ENCODE measurements around the gene TNFRSF4. TPM values are rescaled to one million over a fixed set of nuclear protein-coding genes. Genes with fewer than 3 reads are reported as not detected.
A peak's percentile ranks its signal among the peaks of the same experiment; 100 is the strongest.

The TNFRSF4 gene
- polyA plus RNA-seq, 2 of the 4 experiments (the other 2 are of a cell fraction) = not detected

DNA sequence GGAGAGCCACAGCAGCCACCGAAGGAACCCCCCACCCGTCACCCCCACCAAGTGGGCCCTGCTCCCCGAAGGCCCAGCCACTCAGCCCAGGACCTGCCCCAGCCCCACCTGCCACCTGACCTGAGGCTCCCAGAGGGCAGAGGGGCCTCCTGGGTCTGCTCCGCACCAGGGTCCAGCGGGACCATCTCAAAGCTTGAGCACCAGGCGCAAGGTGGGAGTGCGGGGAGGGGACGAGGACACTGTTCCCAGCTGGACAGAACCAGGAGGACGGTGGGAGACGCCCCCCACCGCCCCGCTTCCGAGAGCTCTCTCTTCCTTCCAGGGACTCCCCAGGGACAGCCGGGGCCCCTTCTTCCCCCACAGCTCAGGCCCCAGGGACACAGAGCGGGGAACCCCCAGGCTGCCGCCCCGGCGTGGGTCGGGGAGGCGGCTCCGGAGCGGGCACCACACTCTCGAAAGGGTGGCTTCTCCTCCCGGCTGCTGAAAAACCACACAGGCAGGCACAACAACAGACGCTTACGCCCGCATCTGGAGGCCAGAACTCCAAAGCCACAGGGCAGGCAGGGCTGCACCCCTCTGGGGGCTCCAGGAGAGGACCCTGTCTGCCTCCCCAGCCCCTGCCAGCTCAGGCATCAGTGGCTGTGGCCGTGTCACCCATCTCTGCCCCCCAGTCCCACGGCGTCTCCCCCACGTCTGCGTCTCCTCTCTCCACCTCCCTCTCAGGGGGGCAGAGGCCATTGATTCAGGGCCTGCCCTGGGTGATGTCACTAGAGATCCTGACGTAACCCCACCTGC, 42.2 kb downstream of the TNFRSF4 start:
- FAIRE-seq = no peak
- ATAC-seq = no peak

DNA sequence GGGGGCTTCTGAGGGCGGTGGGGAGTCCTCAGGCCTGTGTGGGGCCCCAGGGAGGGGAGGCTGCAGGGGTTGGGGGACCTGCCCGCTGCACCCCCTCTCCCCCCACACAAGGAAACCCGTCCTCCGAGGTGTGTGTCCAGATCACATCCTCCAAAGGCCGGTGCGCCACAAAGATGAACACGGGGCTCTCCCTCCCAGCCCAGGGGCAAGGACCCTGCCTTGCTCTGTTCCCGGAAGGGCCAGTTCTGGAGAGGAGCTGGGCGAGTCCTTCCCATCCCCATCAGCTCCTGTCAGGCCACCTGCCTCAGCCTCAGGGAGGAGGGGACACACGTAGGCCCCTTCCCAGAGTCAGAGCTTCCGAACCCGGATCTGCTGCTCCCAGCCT, 42.8 kb downstream of the TNFRSF4 start:
- ChIA-PET CTCF (interaction anchor here (1.1 kb wide), 1 partner anchor 169 kb away, joined by 3 read pairs; no protein-coding TSS in a partner anchor), POLR2A (no interaction called here)
- DNase-seq (ENCODE audit: low read depth in 1 of 2, low spot score in 1 of 2) (no peak), FAIRE-seq (no peak), ATAC-seq (0 out of 6 replicates have a peak, but pooled peaks of 1 of the 2 experiments have one; percentile 9)
- Histone ChIP-seq H3K4me3 (no peak overlapping the region), H3K4me2 (no peak overlapping the region), H3K4me1 (no peaks in the 10 kb centered on the region), H3K9me3 (no peaks in the 10 kb centered on the region), H3K27ac (no peak overlapping the region)
- 73% methylated on average over 11 of the region's 12 CpGs for WGBS (ENCODE audit: missing lambda C conversion rate)
- TF ChIP-seq FOXS1 (CRISPR knock-in tag; IDR thresholded peaks at IDR 0.05) = no peak
- no peak for TF ChIP-seq MAX (IDR thresholded peaks at IDR 0.05)
- TF ChIP-seq REST (IDR thresholded peaks at IDR 0.05) = no peak
- TF ChIP-seq HOXB13 (CRISPR knock-in tag; IDR thresholded peaks at IDR 0.05; ENCODE audit: low read depth) = no peak
- TF ChIP-seq RFX5 (IDR thresholded peaks at IDR 0.05) = no peak
- TF ChIP-seq ESRRA (IDR thresholded peaks at IDR 0.05; ENCODE audit: borderline replicate concordance, low read length) = no peak
- no peak for TF ChIP-seq HDAC2 (IDR thresholded peaks at IDR 0.05)

More for the DNA sequence above, 42.2 kb downstream of the TNFRSF4 start:
- Histone ChIP-seq H3K4me1 (no peaks in the 10 kb centered on the region), H3K4me2 (no peak overlapping the region), H3K27ac (no peak overlapping the region), H3K4me3 (no peak overlapping the region), H3K9me3 (no peaks in the 10 kb centered on the region)
- TF ChIP-seq MAX (IDR thresholded peaks at IDR 0.05) (no peak), CHD2 (IDR thresholded peaks at IDR 0.05; ENCODE audit: low read length, partially characterized antibody) (no peak), SMC3 (IDR thresholded peaks at IDR 0.05) (no peak), POLR2A (IDR thresholded peaks at IDR 0.05; ENCODE audit: low read length) (no peak), ZNF302 (CRISPR knock-in tag; IDR thresholded peaks at IDR 0.05) (no peak), NR3C1 (IDR thresholded peaks at IDR 0.05) (no peak), CBX2 (IDR thresholded peaks at IDR 0.05; ENCODE audit: borderline replicate concordance, low read depth) (no peak)
- ChIA-PET POLR2A (no interaction called here), CTCF (interaction anchor here (1.1 kb wide), 1 partner anchor 170 kb away, joined by 3 read pairs; no protein-coding TSS in a partner anchor)
- 75% methylated on average over 2 of the region's 33 CpGs for WGBS (ENCODE audit: missing lambda C conversion rate)
- no peak for DNase-seq (ENCODE audit: low read depth in 1 of 2, low spot score in 1 of 2)

GRCh38 chr1:1170215-1171091, 43.5 kb downstream of the TNFRSF4 start:
- no peak for TF ChIP-seq GATA3 (IDR thresholded peaks at IDR 0.05; ENCODE audit: borderline replicate concordance)
- no peak for TF ChIP-seq HOXB13 (CRISPR knock-in tag; IDR thresholded peaks at IDR 0.05; ENCODE audit: low read depth)
- no peak for TF ChIP-seq SREBF2 (IDR thresholded peaks at IDR 0.05)
- TF ChIP-seq CHD2 (IDR thresholded peaks at IDR 0.05; ENCODE audit: low read length, partially characterized antibody) = no peak
- TF ChIP-seq FOSB (CRISPR knock-in tag; IDR thresholded peaks at IDR 0.05) = no peak
- TF ChIP-seq TFCP2L1 (CRISPR knock-in tag; IDR thresholded peaks at IDR 0.05) = no peak
- TF ChIP-seq RCOR1 (IDR thresholded peaks at IDR 0.05; ENCODE audit: low read depth, low read length) = no peak
- no peak for TF ChIP-seq HMGXB4 (CRISPR knock-in tag; IDR thresholded peaks at IDR 0.05; ENCODE audit: borderline replicate concordance)
- no peak for TF ChIP-seq MAX (IDR thresholded peaks at IDR 0.05)
- TF ChIP-seq CBX2 (IDR thresholded peaks at IDR 0.05; ENCODE audit: borderline replicate concordance, low read depth) = no peak
- FAIRE-seq (no peak), ATAC-seq (no peak), DNase-seq (ENCODE audit: low read depth in 1 of 2, low spot score in 1 of 2) (no peak)
- H3K9me3 ChIP-seq = no peaks in the 10 kb centered on the region
- H3K27ac ChIP-seq = no peak overlapping the region
- H3K4me3 ChIP-seq = no peak overlapping the region
- ChIA-PET CTCF (interaction anchor here (1.6 kb wide), 1 partner anchor 49 kb away, joined by 6 read pairs; no protein-coding TSS in a partner anchor), POLR2A (no interaction called here)
- WGBS (ENCODE audit: missing lambda C conversion rate) = 78% methylated on average over 13 of the region's 26 CpGs
- no peak overlapping the region for H3K4me2 ChIP-seq
- peaks cover 4% of the 10 kb centered on the region; the same call in 1 of the 3 replicates for H3K4me1 ChIP-seq

Measured in A549 (cell line).